Femur (tissue), 1 donor: ENCODE data around the gene DENND4B.
A peak's percentile ranks its signal among the peaks of the same experiment; 100 is the strongest.

ENCODE experiments used
- DNase-seq: peaks from one replicate; pipeline ENCODE4 v3.0.0-alpha.2; 2017

DENND4B gene

DNA sequence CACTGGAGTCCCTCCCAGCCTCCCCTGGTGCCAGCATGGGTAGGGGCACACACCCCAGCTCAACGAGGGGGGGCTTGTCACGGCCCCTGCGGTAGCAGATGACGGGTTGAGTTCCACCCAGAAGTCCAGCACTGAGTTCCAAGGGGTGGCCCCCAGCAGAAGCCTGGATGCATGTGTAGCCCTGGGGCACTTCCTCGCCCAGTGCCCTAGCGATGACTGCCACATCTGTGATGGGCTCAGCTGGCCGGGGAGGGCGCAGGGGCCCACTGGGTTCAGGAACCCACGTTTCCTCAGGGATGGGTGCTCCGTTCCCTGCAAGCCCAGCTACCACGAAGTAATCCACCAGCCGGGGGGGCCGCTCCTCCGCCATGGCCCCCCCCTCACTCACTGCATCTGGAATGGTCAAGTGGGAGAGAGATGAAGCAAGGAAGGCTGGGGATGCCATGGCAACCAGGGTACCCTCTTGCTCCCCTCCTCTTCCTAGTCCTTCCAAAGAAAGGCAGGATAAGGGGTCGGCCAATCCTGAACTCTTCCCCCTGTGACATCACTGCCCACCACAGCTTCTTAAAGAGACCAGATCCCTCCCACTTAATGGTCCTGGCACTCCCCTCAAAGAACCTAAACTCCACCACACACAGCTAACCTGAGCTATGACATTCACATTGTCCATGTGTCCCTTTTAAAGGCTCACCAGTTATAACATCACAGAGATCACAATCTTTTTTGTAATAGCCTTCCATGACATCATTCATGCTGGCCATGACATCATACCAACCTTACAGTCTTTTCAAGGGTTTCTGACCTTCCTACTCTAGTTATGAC is 2.3 kb downstream of the DENND4B start:
- no peak for DNase-seq

DNA sequence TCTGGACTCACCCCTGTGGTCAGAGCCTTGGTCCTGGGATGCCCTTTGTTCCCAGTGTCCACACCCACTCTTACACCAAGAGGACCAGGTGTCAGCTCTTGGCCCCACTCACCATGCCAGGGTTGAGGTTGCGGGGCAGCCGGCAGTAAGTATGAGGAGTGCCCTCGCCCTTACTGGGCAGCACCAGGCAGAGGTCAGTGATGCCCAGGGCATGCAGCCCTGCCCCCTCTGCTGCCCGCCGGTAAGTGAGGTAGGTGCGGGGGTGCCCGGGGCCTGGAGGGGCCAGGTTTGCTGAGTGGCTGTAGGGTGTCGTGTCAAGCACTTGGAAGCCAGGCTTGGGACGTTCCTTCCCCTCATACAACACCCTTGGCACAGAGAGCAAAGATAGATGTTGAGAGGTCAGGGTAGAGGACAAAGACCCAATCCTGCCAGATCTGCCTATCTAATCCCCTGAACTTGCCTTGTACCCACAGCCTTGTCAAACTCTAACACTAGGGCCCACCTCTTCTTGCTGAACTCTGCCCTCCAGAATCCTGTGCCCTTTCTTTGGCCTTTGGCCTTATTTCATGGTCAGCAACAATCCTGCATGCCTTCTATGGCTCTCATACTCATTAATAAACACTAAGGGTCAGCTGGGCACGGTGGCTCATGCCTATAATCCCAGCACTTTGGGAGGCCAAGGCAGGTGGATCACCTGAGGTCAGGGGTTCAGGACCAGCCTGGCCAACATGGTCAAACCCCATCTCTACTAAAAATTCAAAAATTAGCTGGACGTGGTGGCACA is 3.6 kb downstream of the DENND4B start:
- no peak for DNase-seq

DNA sequence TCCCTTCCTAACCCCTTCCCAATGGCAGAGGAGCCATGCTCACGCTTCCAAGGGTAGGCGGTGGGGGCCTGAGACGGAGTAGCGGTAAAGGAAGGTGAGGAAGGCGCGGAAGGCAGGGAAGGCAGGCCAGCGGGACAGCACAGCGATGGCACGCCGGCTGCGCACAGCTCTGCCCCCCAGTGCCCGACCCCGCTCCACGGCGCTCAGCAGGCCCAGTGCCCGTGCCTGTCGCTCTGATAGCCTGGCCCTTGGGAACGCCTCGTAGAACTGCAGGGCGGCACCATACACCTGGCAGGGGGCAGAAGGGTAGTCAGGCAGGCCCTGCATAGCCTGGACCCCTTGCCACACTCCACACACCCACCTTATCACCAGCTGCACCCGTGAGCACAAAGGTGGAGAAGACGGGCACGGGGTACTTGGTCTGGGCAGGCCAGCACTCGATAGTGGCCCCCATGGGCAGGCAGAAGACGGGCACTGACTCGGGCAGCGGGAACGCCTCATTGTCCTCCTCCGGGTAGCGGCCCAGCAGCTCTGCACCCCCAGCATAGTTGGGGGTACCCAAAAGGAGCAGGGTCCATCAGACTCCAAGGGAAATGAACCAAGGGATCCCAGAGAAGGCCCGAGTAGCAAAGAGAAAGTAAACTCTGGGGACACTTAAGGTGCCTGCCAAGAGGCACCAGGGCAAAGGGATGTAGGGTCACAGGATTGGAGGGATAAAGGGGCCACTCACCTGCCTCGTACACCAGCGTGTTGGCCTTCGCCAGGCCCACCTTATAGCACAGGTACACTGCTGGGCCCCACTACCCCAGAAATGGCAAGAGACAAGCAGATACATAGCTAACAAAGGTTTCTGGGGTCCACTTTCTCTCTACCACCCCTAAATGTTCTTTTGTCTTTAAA is 4.4 kb downstream of the DENND4B start:
- DNase-seq = no peak

DNA sequence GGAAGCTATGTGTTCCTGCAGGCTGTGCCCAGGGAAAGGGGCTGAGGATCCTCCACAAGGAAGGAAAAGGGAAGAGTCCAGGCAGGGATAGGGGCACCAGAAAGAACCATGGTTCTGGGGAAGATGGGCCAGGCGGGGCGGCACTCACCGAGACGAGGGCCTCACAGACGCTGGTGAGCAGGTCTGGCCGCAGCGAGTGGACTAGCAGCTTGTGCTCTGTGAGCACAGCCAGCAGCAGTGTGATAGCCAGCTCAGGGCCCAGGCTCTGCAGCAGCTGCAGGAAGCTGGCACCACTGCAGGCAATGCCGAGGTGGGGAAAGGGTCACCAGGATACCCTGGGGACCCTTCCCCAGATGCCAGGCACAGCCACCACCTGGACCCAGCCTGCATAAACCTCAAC is 5.8 kb downstream of the DENND4B start:
- no peak for DNase-seq

DNA sequence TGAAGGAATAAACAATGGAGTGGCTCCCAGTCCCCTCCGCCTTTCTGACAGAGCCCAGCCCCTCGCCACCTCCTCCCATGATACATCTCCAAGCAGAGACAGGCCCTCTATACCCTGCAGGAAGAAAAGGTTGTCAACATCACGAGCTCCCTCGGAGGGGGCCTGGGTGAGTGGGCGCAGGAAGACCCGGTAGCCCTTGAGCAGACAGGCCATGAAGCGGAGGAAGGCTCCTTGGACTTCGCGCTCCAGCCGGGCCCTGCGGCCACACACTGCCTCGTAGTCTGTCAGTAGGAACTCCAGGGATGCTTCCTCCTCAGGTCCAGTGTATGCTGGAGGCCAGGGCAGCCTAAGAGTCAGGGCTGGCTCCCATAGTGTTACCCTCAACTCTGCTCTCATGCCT is 7.0 kb downstream of the DENND4B start:
- no peak for DNase-seq

DNA sequence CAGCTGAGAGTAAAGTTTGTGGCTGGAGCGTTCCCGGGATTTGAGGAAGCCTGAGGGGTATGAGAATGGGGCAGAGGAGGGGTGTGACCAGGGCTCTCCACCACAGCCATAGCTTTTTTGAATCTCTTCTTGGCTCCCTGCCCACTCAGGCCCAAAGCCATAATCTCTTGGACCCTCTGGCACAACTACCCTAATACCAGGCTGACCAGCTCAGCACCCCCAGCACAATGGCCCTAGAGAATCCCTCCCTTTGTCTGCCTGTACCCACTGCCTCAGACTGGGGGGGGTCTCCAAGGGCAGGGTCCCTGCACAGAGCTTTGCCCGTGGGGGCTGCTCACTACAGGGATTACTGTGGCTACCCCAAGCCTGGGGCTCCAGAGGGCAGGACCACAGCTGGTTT is 7.5 kb downstream of the DENND4B start:
- DNase-seq = no peak

DNA sequence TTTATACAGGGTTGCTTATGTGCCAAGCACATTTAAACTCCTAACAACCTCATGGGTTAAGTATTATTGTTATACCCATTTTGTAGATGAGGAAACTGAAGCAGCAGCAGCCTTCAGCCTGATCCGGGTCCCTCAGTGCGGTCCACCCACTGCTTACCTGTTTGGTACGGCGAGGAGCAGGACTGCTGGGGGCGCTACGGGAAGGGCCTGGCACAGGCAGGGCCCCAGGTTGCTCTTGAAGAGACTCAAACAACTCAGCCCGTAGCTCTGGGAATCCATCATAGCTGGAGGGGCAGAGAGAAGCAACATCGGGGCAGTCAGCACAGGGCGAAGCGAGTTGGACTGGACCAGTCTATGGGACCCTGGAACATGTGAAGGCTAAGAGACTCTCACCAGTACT is 9.2 kb downstream of the DENND4B start:
- DNase-seq = no peak

DNA sequence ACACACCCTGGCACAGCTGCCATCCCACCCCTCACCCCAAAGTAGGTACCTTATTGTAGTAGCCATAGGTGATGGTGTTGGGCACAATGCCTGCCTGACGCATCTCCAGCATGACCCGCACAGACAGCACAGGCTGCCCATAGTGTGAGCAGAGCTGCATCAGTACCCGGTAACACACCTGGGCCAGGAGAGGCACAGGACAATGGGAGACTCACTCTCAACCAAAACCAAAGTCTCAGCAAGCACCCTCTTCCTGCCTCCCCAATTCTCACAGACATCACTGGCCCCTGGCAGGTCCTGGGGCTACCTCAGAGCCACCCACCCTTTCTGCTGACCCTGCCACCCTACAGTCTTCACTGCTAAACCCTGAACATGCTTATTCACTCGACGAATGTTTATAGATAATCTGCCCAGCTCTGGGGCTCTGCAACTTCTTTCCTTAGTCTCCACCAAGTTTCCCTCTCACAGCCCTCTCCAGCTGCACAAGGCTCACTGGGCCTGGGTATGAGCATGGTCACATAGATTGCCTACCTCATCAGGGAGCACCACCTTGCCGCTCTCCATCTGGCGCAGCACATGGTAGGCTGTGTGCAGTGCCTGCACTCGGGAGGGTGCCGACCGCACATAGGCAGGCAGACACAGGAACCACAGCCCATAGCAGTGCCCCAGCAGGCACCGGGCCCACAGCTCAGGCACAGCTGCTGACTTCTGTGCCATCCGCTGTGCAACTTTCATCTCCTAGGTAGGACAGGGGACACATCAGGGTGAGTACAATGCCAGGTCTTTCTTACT is 10.3 kb downstream of the DENND4B start:
- no peak for DNase-seq

DNA sequence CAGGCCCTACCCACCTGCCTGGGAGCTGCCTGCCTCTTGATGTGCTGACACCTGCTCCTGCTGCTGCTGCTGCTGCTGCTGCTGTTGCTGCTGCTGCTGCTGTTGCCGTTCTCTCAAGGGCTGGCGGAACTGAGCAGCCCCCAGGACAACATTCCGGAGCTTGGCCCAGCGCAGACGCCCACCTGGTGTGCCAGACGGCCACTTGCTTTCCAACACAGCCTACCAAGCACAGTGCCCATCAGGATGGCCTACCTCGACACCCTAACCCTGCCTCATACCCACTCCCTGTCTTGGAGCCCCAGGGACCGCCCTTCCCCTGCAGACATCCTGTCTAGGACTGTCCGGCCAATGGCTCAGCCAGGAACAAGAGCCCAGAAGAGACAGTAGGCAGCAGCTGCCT is 11.8 kb downstream of the DENND4B start:
- DNase-seq = no peak

DNA sequence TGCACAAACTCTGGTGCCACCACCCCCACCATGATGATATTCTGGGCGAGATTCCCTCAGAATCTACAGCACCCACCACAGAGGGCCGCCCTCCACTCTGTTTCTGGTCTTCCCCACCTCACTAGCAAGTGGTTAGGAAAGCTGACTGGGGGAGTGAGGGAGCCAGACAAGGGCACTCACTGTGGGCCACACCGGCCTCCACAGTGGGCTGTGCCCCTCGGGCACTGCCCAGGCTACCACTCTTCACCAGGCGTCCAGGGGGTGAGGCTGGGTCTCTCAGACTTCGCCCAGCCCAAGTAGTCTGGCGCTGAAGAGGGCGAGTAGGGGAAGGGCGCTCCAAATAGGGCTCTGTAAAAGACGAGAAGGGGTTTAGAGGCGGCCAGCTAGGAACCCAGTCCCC is 12.6 kb downstream of the DENND4B start:
- DNase-seq = no peak

DNA sequence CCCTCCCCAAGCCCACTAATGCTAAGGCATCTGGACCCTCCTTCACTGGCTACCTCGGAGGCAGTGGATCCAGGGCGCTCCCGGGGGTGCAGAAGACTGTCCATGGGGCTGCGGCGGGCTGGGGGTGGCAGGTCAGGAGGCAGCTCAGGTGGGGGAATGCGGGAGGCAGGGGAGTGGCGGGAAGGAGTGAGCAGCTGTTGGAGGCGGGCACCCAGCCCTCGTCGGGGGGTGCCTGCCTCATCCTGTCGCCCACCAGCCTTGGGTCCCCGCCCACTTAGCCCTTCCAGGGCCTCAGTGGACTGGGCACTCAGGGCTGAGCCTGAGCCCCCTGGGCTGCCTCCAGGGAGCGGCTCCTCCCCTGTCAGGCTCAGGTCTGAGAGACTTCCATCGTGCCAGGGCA is 13.1 kb downstream of the DENND4B start:
- no peak for DNase-seq

DNA sequence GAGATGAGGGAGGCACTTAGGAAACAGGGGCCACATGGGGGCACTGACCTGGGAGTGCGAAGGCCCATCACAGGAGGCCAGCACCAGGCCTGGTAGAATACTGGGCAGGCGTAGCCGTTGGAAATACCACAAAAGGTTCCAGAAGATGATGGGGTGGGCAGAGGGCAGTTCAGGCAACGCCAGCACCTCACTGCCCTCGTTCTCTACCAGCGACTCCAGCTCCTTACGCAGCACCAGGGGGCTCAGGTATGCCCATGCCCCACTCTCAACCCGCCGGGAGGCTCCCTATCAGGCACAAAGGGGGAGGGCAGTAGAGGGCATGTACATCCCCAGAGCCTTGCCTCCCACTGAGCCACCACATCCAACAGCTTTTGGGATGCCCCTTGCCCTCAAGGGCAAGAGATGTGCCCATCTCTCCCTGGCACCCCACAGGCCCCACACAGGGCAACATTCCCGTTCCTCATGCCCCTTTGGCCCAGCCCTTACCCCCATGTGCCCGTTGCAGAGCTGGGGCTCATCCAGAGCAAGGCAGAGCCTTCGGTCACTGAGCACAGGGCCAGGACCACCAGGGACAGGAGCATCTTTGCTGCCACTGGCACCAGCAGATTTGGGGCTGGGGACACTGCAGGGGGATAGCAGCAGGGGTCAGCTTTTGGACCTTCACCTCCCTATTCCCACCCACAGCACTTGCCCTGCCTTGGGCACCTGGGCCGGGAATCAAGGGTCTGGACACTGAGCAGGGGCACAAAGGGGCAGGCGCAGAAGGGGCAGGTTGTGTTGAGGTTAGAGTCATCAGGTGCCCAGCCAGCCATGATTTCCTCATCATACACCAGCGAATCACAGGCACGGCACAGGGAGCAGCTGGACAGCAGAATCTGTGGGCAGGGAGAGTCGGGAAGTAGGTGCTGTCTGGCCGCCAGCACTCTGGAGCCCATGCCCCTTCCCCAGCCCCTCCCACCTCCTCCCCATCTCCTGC is 14.1 kb downstream of the DENND4B start:
- DNase-seq = no peak

DNA sequence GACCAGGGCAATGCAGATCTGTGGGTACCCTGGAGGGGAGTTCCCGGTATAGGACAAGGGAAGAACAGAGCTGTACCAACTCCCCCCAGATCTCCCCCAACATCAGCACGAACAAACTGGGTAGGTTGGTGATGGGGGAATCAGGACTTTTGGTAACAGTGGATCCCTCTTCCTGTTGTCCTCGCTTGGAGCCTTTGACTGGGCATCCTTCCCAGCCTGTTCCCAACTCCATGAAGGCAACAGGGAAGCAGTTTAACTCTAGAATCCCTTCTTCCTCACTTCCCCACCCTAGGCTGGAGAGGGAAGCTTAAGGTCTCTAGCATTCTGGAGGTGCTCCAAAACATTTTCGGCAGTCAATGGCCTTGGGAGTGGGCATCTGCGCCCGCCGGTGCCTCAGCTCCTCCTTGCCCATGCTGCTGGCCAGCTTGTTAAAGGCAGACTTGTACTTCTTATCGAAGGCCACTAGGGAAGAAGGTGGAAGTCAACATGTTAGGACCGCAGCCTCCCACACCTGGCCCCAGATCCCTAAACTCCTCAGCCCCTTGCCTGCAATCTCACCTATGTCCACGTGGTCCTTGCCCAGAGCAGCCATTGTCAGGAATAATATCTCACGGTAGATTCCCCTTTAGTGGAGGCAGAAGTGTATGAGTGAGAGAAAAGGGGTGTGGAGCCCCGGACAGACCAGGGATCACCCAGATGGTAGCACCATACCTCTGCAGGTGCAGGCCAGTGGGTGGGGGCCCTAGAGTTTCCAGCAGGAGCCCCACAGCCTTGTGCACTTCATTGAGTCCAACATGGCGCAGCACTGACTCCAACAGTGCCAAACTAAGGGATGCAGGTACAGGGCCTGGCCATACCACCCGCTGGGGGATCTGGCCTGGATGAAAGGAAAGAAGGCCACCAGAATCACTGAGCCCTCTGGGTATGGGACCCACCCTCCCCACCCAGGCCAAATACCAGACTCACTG is 16.3 kb downstream of the DENND4B start:
- no peak for DNase-seq

DNA sequence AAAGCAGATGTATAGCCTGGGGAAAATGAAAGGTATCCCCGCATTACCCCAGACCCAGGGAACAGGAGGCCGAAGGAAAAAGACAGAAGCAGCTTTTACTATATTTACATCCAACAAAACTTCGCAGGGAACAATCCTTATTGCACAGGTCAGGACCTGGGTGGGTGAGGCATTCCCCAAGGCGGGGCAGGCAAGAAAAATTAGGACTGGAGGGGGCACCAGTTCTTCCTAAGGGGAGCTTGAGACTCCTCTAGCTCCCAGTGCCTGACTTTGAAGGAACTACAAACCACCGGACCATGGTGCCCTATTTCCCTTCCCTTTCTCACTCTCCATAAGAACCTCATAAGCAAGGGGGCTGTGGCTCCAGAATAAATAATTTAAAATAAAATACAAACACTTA is 17.1 kb downstream of the DENND4B start:
- no peak for DNase-seq

DNA sequence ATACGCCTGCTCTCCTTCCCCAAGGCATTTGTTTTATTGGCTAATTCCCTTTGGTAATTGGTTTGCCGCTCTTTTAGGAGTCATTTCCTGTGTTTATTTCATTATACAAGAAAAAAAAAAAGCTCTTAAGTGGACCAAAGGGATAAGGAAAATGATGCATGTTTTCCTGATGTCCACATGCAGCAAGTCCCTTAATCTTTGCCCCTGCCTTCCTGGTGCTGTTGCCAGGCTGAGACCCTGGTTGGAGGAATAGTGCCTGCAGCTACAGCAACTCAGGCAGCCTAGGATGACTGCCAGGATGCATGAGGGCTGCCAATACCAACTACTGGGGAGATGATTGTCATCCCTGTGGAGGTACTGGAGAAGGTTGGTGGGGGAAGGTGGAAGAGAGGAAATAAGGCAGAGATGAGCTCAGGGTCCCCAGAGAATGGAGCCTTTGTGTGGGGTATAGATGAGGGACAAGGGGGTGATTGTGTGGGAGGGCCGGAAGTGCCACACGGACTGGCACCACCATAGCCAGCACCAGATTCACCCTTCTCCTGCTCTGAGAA is 17.7 kb downstream of the DENND4B start:
- DNase-seq = no peak

DNA sequence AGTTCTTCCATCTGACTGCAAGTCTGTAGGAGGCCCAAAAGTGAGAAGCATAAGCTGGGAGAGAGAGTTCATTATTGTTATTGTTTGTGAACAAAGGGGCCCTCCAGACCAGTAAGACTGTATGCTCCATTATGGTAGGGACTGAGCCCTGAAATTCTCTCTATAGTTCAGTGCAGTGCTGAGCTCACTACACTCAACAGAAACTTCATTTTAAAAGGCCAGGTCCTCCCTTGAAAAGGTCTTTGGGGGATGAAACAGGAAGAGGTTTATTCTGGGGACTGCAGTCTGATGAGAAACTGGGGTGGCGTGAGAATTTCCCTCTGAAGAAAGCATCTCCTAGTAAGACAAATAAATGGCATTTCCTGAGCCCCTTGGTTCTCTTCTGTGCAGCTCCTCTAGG is 18.3 kb downstream of the DENND4B start:
- DNase-seq = no peak

DNA sequence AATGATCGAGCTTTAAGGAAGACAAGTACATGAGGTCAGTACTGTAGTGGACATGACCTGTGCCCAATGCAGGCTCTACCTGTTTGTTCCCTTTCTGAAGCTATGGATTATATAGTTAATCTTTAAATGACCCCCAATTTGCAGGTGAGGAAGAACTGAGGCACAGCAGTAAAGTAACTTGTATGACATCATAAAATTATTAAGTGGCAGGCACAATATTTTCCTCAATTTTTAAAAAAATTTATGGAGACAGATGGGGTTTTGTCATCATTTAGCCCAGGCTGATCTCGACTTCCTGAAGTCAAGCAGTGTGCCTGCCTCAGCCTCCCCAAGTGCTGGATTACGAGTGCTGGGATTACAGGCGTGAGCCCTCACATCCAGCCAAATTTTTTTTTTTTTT is 20.1 kb downstream of the DENND4B start:
- DNase-seq = no peak

DNA sequence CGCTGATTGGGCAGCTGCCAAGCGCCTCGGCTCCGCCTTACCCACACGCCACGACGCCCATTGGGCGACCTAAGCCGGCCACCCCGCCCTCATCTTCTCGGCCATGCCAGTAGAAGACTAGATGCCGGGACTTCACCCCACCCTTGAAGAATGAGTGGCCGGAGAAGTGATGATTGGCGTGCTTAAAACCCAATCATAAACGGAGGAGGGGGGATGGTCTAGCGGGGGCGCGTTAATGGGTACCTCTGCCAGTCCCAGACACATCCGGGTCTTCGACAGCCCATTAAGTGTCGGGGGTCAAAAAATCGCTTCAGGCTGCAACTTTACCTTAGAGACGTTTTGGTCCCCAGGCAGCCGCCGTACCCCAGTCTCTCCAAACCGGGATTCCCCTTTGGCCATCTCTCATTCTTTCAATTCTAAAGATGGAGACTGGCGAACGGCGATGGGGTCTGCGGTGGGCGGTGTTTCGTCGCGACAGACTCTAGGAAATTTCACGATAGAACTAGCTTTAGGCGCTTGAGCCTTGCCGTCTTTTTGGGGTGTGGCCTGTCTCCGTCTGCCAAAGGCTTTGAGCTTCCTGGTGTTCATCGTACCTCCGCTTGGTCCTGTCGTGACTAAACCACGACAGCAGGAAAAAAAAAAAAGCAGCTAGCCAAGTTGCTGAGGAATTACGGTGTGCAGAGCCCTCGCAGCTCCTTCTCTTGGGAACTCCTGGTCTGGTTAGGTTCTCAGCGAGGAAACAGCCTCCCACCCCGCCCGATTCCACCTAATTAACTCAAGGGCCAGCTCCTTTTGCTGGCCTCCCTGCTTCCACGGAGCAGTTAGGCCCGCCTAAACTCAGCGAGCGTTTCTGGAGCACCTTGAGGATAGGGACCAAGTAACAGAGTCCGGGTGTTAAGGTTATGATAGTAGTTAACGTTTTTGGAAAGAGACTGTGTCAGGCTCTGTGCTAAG is 23.3 kb downstream of the DENND4B start, which contains the start of gene GATAD2B:
TSS of gene GATAD2B (minus strand) at position 1 of the 954 bp plus-strand sequence. CDS start 94,625 bp downstream, outside the sequence.
- peak; percentile 99 for DNase-seq
